Prostate gland (tissue), 2 donors: ENCODE measurements around the gene ATL1. TPM values are rescaled to one million over a fixed set of nuclear protein-coding genes. Genes with fewer than 3 reads are reported as not detected.
"Not testable (repeated sequence)": the region's sequence is repeated elsewhere in the genome, so short reads cannot be mapped to it uniquely, and the experiment has no call there.

Experiments used
- DNase-seq: peaks from one replicate; pipeline ENCODE4 v3.0.0-alpha.2; 2019; ENCODE audit warnings: low spot score
- H3K27ac ChIP-seq, 2 donors: fragments of 200-600 bp; sonication (generic); 2 replicates each; pipeline ENCODE4 v1.5.1; 2017 to 2019
- H3K27me3 ChIP-seq: fragments of 200-600 bp; sonication (generic); replicated peaks from 2 replicates; pipeline ENCODE4 v1.5.1; 2019; ENCODE audit not compliant: insufficient read depth
- H3K36me3 ChIP-seq, 2 donors: fragments of 200-600 bp; sonication (generic); 1 replicate in 1 of 2; 2 replicates in 1 of 2; pipeline versions ENCODE4 v1.5.1 to v1.8.1; 2017 to 2019
- H3K4me1 ChIP-seq: fragments of 200-600 bp; sonication (generic); replicated peaks from 2 replicates; pipeline ENCODE4 v1.5.1; 2019
- H3K4me3 ChIP-seq, 2 donors: fragments of 200-600 bp; sonication (generic); 2 replicates each; pipeline ENCODE4 v1.5.1; 2017 to 2019
- H3K9me3 ChIP-seq: fragments of 200-600 bp; sonication (generic); 2 replicates; pipeline ENCODE4 v1.5.1; 2017
- CTCF ChIP-seq, 4 experiments: fragments of 200-600 bp in 2 of 4; fragments of 450-650 bp in 2 of 4; sonication (generic) in 2 of 4; IDR thresholded peaks; 1 replicate in 3 of 4; 2 replicates in 1 of 4; pipeline ENCODE4 v1.5.1; 2016 to 2019; ENCODE audit warnings: antibody characterized with exemption in 4 of 4, mild to moderate bottlenecking in 2 of 4, moderate library complexity in 2 of 4
- POLR2A ChIP-seq: fragments of 450-650 bp; IDR thresholded peaks from one replicate; pipeline ENCODE4 v1.6.1; 2016; ENCODE audit warnings: antibody characterized with exemption, mild to moderate bottlenecking
- POLR2AphosphoS5 ChIP-seq: sonication (generic); formaldehyde crosslinking; IDR thresholded peaks from one replicate; pipeline ENCODE4 v1.6.1; 2017; ENCODE audit warnings: antibody characterized with exemption
- WGBS: methylation state at CpG from one replicate; pipeline ENCODE4 v1.1.5; 2018; 5-methylcytosine and 5-hydroxymethylcytosine counted together
- intact Hi-C: fragments of 100-400 bp; cut with DNase I; formaldehyde crosslinking; loops from one replicate; pipeline ENCODE4 v1.14.2; 2022
- total RNA-seq, 2 donors: library from RNA; depleted of rRNA; stranded (reverse); fragments of >200 nt; gene quantifications; one replicate each; pipeline ENCODE4 v1.1.0, GENCODE V29; 2016

The ATL1 gene
- total RNA-seq, 2 donors from 2014 or later: 5.3 to 26.5 TPM

- H3K27ac ChIP-seq: peak overlapping the region in 1 of 2 donors; percentile 98
- TF ChIP-seq POLR2A (no peak), CTCF (IDR thresholded peaks at IDR 0.05) (no peak), POLR2AphosphoS5 (no peak)
- WGBS: 49% methylated on average over 3 of the region's 3 CpGs
- no peak for DNase-seq
- H3K27me3 ChIP-seq: no peaks in the 10 kb centered on the region
- H3K9me3 ChIP-seq: no peaks in the 10 kb centered on the region
- H3K4me3 ChIP-seq: no peak overlapping the region
- H3K4me1 ChIP-seq: no peaks in the 10 kb centered on the region
- intact Hi-C loops: loop anchor here (2.0 to 10.0 kb wide), 3 partner anchors 213 to 669 kb away; partner anchors contain the start of genes DMAC2L and L2HGDH
- no peaks in the 10 kb centered on the region for H3K36me3 ChIP-seq
Observed at GRCh38 chr14:50533806-50534205, 26.1 kb upstream of the ATL1 start.

- Histone ChIP-seq H3K27me3 (no peaks in the 10 kb centered on the region), H3K27ac (peak overlapping the region in 1 of 2 donors; percentile 18), H3K4me3 (no peak overlapping the region), H3K9me3 (no peaks in the 10 kb centered on the region), H3K36me3 (no peaks in the 10 kb centered on the region), H3K4me1 (no peaks in the 10 kb centered on the region)
- no peak for DNase-seq
- TF ChIP-seq CTCF (IDR thresholded peaks at IDR 0.05): no peak
- no peak for TF ChIP-seq POLR2A
- no peak for TF ChIP-seq POLR2AphosphoS5
- 78% methylated on average over 3 of the region's 3 CpGs for WGBS
- intact Hi-C loops: loop anchor here (10.0 kb wide), 1 partner anchor 670 kb away; no protein-coding TSS in a partner anchor
Observed at GRCh38 chr14:50534416-50534815, 25.5 kb upstream of the ATL1 start.

- intact Hi-C loops: loop anchor here (10.0 kb wide), 1 partner anchor 670 kb away; no protein-coding TSS in a partner anchor
- H3K27me3 ChIP-seq: no peaks in the 10 kb centered on the region
- H3K36me3 ChIP-seq: no peaks in the 10 kb centered on the region
- DNase-seq: no peak
- H3K4me3 ChIP-seq: no peak overlapping the region
- WGBS: 86% methylated on average over 1 of the region's 1 CpG
- no peak for TF ChIP-seq POLR2A
- TF ChIP-seq POLR2AphosphoS5: no peak
- TF ChIP-seq CTCF (IDR thresholded peaks at IDR 0.05): no peak
- H3K27ac ChIP-seq: no peak overlapping the region
- no peaks in the 10 kb centered on the region for H3K9me3 ChIP-seq
- H3K4me1 ChIP-seq: no peaks in the 10 kb centered on the region
Observed at GRCh38 chr14:50534997-50535396, 24.9 kb upstream of the ATL1 start.

- not testable (repeated sequence) for H3K27me3 ChIP-seq, H3K4me1 ChIP-seq, H3K36me3 ChIP-seq, DNase-seq, H3K27ac ChIP-seq, H3K4me3 ChIP-seq, H3K9me3 ChIP-seq
- intact Hi-C loops: loop anchor here (10.0 kb wide), 1 partner anchor 673 kb away; no protein-coding TSS in a partner anchor
- 64% methylated on average over 4 of the region's 4 CpGs for WGBS
Observed at GRCh38 chr14:50538034-50538433, 21.9 kb upstream of the ATL1 start.

- intact Hi-C loops: loop anchor here (10.0 kb wide), 1 partner anchor 674 kb away; no protein-coding TSS in a partner anchor
- Histone ChIP-seq H3K4me3 (no peak overlapping the region), H3K36me3 (no peaks in the 10 kb centered on the region), H3K27ac (no peak overlapping the region), H3K4me1 (no peaks in the 10 kb centered on the region), H3K27me3 (no peaks in the 10 kb centered on the region), H3K9me3 (no peaks in the 10 kb centered on the region)
- no peak for DNase-seq
- no peak for TF ChIP-seq CTCF (IDR thresholded peaks at IDR 0.05)
- no peak for TF ChIP-seq POLR2AphosphoS5
- TF ChIP-seq POLR2A: no peak
Observed at GRCh38 chr14:50539051-50539450, 20.9 kb upstream of the ATL1 start.
